GM12891 (cell line): ENCODE measurements around the gene CAPN10.

ENCODE experiments used
- POLR2A ChIP-seq: IDR thresholded peaks from 2 replicates; pipeline ENCODE4 v1.6.1; 2011; ENCODE audit warnings: low read depth, low read length, control low read depth
- POLR2AphosphoS5 ChIP-seq: IDR thresholded peaks from 2 replicates; pipeline ENCODE4 v1.6.1; 2011; ENCODE audit warnings: low read depth, low read length, control low read depth
- SPI1 ChIP-seq: IDR thresholded peaks from 2 replicates; pipeline ENCODE4 v1.6.1; 2011; ENCODE audit warnings: low read depth, low read length, control low read depth
- TAF1 ChIP-seq: IDR thresholded peaks from 2 replicates; pipeline ENCODE4 v1.6.1; 2011; ENCODE audit warnings: low read depth, low read length, control low read depth

DNA sequence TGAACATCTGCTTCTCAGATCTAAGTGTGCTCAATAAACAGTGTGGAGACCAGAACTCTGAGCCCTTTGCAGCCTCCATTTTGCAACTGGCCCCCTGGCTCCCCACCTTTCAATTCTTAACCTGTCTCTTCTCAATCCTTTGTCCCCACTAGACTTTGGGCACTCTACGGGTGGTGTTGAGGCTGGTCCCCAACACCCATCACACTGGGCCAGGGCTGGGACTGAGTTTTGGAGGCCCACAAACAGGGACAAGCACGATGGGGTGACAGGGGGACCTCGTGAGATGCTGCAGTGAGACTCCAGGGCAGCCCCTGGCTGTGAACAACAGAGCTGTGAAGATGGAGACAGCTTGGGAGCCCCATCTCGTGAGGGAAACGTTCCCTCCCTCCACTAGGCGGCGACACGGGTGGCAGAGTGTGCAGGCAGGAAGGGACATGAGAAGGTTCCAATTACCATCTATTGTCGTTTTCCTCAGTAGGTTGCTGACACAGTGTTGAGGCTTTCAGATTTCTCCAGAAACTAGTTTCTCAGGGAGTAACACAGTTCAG, 29.9 kb upstream of the CAPN10 start:
- TF ChIP-seq TAF1 (no peak), POLR2AphosphoS5 (no peak), POLR2A (no peak), SPI1 (no peak)
